ENCODE measurements around the gene TMEM220.

TMEM220 gene

DNA sequence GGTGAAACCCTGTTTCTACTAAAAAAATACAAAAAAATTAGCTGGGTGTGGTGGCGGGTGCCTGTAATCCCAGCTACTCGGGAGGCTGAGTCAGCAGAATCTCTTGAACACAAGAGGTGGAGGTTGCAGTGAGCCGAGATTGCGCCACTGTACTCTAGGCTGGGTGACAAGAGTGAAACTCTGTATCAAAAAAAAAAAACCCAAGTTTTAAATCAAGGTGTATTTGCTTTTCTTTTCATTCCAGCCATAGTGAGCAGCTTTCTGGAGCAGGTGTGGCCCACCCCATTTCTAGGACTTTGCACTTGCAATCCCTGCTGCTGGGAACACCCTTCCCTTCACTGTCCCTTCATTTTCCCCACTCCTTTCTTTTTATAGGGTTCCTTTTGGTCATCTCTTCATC is 45.2 kb upstream of the TMEM220 start:
- TF ChIP-seq, protein P1, sequence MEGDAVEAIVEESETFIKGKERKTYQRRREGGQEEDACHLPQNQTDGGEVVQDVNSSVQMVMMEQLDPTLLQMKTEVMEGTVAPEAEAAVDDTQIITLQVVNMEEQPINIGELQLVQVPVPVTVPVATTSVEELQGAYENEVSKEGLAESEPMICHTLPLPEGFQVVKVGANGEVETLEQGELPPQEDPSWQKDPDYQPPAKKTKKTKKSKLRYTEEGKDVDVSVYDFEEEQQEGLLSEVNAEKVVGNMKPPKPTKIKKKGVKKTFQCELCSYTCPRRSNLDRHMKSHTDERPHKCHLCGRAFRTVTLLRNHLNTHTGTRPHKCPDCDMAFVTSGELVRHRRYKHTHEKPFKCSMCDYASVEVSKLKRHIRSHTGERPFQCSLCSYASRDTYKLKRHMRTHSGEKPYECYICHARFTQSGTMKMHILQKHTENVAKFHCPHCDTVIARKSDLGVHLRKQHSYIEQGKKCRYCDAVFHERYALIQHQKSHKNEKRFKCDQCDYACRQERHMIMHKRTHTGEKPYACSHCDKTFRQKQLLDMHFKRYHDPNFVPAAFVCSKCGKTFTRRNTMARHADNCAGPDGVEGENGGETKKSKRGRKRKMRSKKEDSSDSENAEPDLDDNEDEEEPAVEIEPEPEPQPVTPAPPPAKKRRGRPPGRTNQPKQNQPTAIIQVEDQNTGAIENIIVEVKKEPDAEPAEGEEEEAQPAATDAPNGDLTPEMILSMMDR (IDR thresholded peaks at IDR 0.05; ENCODE audit: control insufficient read depth, insufficient read depth, low read depth, low read length, missing control alignments), result no peak
- no peak overlapping the region for H3K4me3 ChIP-seq (ENCODE audit: control insufficient read depth, low read depth, low read length)
- DNase-seq (ENCODE audit: low read depth), result no peak

DNA sequence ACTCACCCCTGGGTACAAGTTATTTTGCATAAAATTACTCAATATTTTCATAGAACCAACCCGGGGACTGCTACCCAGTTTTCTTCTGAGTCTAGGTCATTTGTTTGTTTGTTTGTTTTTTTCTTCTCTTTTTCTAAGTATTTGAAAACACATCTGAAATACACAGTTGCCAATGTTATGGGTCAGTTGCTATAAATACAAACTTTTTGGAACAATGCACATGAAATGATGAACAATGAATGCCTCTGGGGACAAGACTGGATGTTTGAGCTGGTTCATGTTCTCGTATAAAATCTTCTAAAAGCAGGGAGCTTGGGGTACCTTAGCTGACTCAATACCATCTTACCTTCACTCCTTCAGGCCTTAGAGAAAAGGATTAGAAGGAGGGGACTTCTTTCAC is 43.6 kb upstream of the TMEM220 start:
- TF ChIP-seq, protein P1 (IDR thresholded peaks at IDR 0.05; ENCODE audit: control insufficient read depth, insufficient read depth, low read depth, low read length, missing control alignments), result no peak
- H3K4me3 ChIP-seq (ENCODE audit: control insufficient read depth, low read depth, low read length), result no peak overlapping the region
- no peak for DNase-seq (ENCODE audit: low read depth)

DNA sequence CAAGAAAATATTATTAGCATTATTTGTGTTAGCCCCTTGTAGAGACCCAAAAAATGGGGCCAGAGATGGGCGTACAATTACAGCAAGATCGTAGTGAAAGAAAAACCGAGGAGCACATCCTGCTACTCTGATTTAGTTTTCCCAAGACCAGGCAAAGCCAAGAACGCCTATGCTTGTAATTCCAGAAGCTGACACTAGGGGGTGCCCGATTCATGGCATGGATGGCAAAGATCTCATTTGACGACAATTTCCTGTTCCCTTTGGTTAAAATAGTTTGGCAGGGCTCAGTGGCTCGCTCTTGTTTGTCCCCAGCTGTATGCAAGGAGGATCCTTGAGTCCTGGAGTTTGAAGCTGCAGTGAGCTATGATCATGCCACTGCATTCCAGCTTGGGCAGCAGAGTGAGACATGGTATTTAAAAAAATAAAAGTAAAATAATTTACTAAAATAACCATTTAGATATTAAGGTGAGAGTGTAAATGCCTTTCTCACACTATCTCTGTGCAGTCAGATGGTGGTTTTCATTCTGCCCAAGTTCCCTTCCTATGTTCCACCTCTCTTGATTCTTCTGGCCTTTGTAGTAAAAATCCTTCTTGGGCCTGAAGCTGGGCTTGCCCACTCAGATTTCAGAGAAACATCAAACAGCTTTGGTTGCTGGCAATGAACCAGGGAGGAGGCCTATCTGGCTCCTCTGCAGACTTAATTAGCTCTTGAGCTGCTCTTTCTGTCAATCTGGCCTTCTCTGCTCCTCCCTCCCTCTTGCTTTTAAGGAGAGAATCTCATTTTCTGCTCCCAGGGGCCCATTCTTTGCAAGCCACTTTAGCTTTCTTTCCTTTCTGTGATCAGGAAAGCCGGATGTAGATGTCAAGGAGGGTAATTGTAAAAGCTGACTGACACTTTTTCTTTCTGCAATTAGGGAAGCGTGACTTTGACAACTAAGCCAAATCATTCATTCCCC is 42.9 kb upstream of the TMEM220 start:
- TF ChIP-seq, protein P1 (IDR thresholded peaks at IDR 0.05; ENCODE audit: control insufficient read depth, insufficient read depth, low read depth, low read length, missing control alignments), result peak; percentile 45
- DNase-seq (ENCODE audit: low read depth), result no peak
- no peak overlapping the region for H3K4me3 ChIP-seq (ENCODE audit: control insufficient read depth, low read depth, low read length)

DNA sequence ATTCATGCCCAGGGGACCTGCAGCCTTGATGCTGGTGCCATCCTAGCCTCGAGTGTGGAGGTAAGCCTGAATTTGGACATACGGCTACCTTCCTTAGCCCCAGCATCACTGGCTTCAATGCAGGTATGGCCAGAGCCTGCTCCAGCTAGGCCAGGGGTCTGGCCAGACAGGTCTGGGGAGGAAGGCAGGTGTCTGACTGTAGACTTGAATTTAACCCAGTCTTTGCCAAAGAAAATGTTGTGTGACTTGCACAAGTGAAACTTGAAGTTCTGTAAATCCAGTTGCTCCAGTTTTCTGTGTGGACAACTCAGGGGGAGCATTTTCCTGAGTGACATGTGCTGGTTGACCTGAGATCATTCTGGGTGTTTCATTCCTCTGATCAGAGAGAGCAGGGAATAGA is 41.3 kb upstream of the TMEM220 start:
- no peak overlapping the region for H3K4me3 ChIP-seq (ENCODE audit: control insufficient read depth, low read depth, low read length)
- no peak for DNase-seq (ENCODE audit: low read depth)
- TF ChIP-seq, protein P1 (IDR thresholded peaks at IDR 0.05; ENCODE audit: control insufficient read depth, insufficient read depth, low read depth, low read length, missing control alignments), result no peak

DNA sequence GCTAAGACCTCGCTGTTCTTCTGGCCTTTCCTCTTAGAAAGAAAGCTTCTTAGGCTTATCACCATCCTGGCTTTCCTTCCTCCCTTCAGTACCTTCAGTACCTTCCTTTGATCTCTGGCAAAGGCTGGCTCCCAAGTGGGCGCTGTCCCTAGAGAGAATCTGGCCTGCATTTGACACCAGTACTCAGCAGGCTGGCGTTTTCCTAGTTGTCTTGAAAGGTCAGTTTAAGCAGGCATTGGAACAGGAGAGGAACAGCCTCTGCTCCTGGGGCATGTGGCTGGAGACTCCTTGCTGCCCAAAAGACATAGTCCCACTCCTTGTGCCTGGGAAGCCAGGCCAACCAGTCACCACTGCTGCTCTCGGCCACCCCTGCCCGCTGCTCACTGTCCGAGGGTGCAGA is 40.0 kb upstream of the TMEM220 start:
- TF ChIP-seq, protein P1 (IDR thresholded peaks at IDR 0.05; ENCODE audit: control insufficient read depth, insufficient read depth, low read depth, low read length, missing control alignments), result no peak
- no peak for DNase-seq (ENCODE audit: low read depth)
- no peak overlapping the region for H3K4me3 ChIP-seq (ENCODE audit: control insufficient read depth, low read depth, low read length)

DNA sequence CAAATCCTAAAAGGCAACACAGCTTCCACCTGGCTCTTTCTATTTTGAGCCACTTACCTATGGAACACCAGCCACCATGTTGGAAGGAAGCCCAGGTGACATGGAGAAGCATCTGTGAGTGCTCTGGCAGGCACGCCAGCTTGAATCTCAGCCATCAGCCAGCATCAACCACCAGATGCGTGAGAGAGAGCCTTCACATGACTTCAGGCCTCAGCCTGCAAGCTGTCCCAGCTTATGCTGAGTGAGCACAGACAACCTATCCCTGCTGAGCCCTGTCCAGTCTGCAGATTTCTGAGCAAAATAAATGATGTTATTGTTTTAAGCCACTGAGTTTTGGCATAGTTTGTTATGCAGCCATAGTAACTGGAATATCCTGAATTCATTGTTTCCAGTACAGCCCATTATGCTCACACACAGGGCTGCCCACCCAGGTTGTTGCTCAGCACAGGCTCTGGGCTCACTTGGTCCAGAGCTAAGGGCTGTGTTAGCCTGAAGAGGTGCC is 39.0 kb upstream of the TMEM220 start:
- H3K4me3 ChIP-seq (ENCODE audit: control insufficient read depth, low read depth, low read length), result no peak overlapping the region
- DNase-seq (ENCODE audit: low read depth), result no peak
- TF ChIP-seq, protein P1 (IDR thresholded peaks at IDR 0.05; ENCODE audit: control insufficient read depth, insufficient read depth, low read depth, low read length, missing control alignments), result no peak

Data from AG09309 (cell line).